ENCODE measurements around the gene DTNBP1. TPM values are rescaled to one million over a fixed set of nuclear protein-coding genes. Genes with fewer than 3 reads are reported as not detected.
A peak's percentile ranks its signal among the peaks of the same experiment; 100 is the strongest.
"Not testable (repeated sequence)": the region's sequence is repeated elsewhere in the genome, so short reads cannot be mapped to it uniquely, and the experiment has no call there.

The DTNBP1 gene
- total and polyA plus RNA-seq, 5 donors: 17.2 to 34.0 (median 24.9) TPM

DNA sequence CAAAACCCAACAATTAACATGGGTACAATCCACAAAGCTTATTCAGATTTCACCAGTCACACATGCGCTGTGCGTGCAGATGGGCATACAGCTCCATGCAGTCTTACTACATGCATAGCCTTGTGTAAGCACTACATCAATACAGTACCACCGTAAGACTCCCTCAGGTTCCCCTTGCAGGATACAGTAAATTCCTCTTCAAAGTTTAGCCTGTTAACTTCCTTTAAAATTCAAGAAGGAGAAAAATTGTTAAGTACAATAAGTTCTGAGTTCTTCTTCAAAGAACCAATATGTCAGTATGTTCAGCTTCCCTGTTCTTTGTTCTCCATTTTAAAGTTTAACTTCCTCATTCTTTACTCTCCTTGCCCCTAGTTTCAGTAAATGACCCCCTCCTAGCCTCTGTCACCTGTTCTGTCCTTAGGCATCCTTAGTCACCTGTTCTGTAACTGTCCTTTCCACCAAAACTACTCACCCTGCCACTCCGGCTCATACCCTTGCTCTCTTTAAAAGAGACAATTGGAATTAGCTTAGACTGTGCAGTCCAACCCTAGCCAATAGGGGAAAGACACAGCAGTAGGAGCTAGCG, 119.4 kb downstream of the DTNBP1 start:
- intact Hi-C loops (cut with DNase I); H3K4me3 ChIP-seq (ENCODE audit: low read length); H3K4me1 ChIP-seq (ENCODE audit: control insufficient read depth, insufficient read depth, low read length); H3K27ac ChIP-seq (ENCODE audit: low read length); H3K27me3 ChIP-seq (ENCODE audit: control insufficient read depth, insufficient read depth); DNase-seq; H3K9me3 ChIP-seq (ENCODE audit: control insufficient read depth, low read length); ATAC-seq: not testable (repeated sequence)
- WGBS: 95% methylated on average over 5 of the region's 5 CpGs

DNA sequence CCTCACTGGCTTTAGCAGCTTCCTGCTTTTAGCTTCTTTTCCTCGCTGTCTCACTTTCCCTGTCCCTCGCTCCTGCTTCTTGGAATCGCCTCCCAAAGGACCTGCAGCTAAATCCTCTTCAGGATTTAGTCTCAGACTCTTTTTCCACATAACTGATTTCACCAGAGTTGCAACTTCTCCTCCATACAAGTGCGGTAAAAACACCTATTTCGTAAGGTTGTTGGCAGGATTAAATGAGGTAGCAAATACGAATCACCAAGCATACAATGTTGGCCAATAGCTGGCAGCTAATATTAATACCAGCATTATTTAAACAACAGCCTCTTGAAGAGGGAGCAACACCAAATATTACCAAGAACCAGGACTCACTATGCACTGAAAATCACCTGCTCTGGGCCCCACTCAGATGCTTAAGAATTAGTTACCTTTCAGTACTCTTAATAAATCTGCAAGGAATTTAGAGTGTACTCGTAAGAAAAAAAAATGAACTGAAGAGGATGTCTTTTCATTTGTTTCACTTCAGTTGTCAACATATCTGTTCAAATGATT, 123.0 kb downstream of the DTNBP1 start:
- intact Hi-C loops (cut with DNase I): no loop called here
- H3K4me1 ChIP-seq (ENCODE audit: control insufficient read depth, insufficient read depth, low read length): peaks cover 3% of the 10 kb centered on the region

DNA sequence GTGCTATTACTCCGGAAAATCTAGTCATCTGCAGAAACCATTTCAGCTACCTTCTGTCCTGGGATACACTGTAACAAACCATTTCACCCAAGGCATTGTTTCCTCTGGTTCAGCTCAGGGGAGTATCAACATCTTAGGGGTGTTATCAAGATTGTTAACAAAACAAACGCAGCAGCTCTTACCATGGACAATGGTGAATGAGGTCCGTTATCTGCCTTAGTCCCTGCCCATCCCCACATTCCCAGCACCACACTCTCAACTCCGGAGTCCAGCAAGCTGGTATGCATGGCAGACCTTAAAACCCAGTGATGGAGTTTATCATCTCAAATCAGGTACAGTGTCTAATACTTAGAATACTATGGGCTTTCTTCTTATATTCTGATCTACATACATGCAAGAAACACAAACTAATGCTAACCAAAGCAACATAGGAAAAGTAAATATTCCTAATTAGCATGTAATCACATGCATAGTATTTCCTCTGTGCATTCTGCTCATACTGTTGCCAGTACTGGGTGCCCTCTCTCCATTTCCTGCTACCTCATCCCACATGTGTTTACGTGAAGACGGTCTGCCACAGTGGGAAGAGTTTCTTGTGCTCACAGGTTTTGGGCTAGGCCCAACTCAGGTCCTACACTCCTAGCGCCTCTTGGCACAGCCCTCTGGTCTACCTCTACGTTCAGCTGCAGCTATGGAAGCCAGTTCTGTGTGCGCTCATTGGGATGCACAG, 123.9 kb downstream of the DTNBP1 start:
- Histone ChIP-seq H3K27ac (ENCODE audit: low read length) (no peak overlapping the region), H3K9me3 (ENCODE audit: control insufficient read depth, low read length) (no peaks in the 10 kb centered on the region), H3K4me1 (ENCODE audit: control insufficient read depth, insufficient read depth, low read length) (peaks cover 3% of the 10 kb centered on the region), H3K4me3 (ENCODE audit: low read length) (no peak overlapping the region), H3K27me3 (ENCODE audit: control insufficient read depth, insufficient read depth) (no peaks in the 10 kb centered on the region)
- ATAC-seq: no peak
- no peak for DNase-seq
- 85% methylated on average over 9 of the region's 9 CpGs for WGBS
- intact Hi-C loops (cut with DNase I): no loop called here

More for the DNA sequence above, 123.0 kb downstream of the DTNBP1 start:
- DNase-seq (no peak), ATAC-seq (no peak)
- Histone ChIP-seq H3K9me3 (ENCODE audit: control insufficient read depth, low read length) (no peaks in the 10 kb centered on the region), H3K4me3 (ENCODE audit: low read length) (no peak overlapping the region), H3K27ac (ENCODE audit: low read length) (no peak overlapping the region), H3K27me3 (ENCODE audit: control insufficient read depth, insufficient read depth) (no peaks in the 10 kb centered on the region)
- 88% methylated on average over 7 of the region's 7 CpGs for WGBS

DNA sequence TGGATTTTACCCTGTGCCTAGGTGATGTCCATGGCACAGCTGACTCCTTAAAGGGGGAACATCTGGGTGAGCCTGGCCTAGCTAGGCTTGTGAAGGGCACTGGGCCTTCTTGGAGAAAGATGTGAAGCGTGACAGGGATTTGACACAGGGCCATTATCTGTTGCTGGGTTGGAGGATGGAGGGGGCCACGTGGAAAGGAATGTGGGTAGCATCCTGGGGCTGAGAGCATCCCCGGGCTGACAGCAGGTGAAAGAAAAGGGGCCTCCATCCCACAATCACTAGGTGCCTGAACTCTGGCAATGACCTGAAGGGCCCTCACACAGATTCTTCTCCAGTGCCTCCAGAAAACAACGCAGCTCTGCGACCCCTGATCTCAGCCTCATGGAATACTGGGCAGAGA, 124.7 kb downstream of the DTNBP1 start:
- WGBS: 90% methylated on average over 5 of the region's 5 CpGs
- H3K9me3 ChIP-seq (ENCODE audit: control insufficient read depth, low read length): no peaks in the 10 kb centered on the region
- H3K27ac ChIP-seq (ENCODE audit: low read length): no peak overlapping the region
- H3K27me3 ChIP-seq (ENCODE audit: control insufficient read depth, insufficient read depth): no peaks in the 10 kb centered on the region
- intact Hi-C loops (cut with DNase I): no loop called here
- H3K4me3 ChIP-seq (ENCODE audit: low read length): no peak overlapping the region
- H3K4me1 ChIP-seq (ENCODE audit: control insufficient read depth, insufficient read depth, low read length): peaks cover 3% of the 10 kb centered on the region
- ATAC-seq (no peak), DNase-seq (no peak)

DNA sequence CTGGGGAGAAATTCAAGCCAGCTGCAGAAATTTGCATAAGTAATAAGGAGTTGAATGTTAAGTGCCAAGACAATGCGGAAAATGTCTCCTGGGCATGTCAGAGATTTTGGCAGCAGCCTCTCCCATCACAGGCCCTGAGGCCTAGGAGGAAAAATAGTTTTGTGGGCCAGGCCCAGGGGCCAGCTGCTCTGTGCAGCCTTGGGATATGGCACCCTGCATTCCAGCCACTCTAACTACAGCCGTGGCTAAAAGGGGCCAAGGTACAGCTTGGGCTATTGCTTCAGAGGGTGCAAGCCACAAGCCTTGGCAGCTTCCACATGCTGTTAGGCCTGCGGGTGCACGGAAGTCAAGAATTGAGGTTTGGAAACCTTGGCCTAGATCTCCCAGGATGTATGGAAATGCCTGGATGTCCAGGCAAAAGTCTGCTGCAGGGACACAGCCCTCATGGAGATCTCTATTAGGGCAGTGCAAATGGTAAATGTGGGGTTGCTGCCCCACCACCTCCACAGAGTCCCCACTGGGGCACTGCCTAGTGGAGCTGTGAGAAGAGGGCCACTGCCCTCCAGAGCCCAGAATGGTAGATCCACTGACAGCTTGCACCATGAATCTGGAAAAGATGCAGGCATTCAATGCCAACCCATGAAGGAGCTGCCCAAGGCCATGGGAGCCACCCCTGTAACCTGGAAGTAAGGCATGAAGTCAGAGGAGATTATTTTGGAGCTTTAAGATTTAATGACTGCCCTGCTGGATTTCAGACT, 126.5 kb downstream of the DTNBP1 start:
- peak in 1 of 2 donors; percentile 30 for ATAC-seq
- H3K27me3 ChIP-seq (ENCODE audit: control insufficient read depth, insufficient read depth): no peaks in the 10 kb centered on the region
- WGBS: 66% methylated on average over 4 of the region's 4 CpGs
- H3K9me3 ChIP-seq (ENCODE audit: control insufficient read depth, low read length): no peaks in the 10 kb centered on the region
- DNase-seq: no peak
- no peak overlapping the region for H3K4me3 ChIP-seq (ENCODE audit: low read length)
- H3K4me1 ChIP-seq (ENCODE audit: control insufficient read depth, insufficient read depth, low read length): peaks cover 3% of the 10 kb centered on the region
- H3K27ac ChIP-seq (ENCODE audit: low read length): no peak overlapping the region
- intact Hi-C loops (cut with DNase I): no loop called here

DNA sequence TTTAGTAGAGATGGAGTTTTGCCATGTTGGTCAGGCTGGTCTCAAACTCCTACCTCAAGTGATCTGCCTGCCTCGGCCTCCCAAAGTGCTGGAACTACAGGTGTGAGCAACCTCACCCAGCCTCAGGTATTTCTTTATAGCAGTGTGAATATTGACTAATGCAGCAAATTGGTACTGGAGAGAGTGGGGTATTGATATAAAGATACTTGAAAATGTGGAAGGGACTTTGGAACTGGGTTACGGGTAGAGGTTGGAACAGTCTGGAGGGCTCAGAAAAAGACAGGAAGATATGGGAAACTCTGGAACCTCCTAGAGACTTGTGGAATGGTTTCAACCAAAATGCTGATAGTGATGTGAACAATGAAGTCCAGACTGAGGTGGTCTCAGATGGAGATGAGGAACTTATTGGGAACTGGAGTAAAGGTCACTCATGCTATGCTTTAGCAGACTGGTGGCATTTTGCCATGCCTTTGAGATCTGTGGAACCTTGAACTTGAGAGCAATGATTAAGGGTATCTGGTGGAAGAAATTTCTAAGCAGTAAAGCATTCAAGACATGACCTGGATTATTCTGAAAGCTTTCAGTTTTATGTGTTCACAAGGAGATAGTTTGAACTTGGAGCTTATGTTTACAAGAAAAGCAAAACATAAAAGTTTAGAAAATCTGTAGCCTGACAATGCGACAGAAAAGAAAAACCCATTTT, 127.2 kb downstream of the DTNBP1 start:
- no peak overlapping the region for H3K4me3 ChIP-seq (ENCODE audit: low read length)
- no peak for ATAC-seq
- intact Hi-C loops (cut with DNase I): no loop called here

DNA sequence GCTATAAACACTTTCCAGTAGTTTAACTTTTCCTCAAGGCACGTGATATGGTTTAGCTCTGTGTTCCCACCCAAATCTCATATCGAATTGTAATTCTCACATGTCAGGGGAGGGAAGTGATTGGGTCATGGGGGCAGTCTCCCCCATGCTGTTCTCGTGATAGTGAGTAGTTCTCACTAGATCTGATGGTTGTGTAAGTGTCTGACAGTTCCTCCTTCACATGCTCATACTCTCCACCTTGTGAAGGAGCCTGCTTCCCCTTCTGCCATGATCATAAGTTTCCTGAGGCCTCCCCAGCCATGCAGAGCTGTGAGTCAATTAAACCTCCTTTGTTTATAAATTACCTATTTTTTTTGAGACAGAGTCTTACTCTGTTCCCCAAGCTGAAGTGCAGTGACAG, 127.9 kb downstream of the DTNBP1 start:
- no peak overlapping the region for H3K27ac ChIP-seq (ENCODE audit: low read length)
- H3K4me1 ChIP-seq (ENCODE audit: control insufficient read depth, insufficient read depth, low read length): peaks cover 3% of the 10 kb centered on the region
- WGBS: 78% methylated on average over 3 of the region's 3 CpGs
- H3K4me3 ChIP-seq (ENCODE audit: low read length): no peak overlapping the region
- intact Hi-C loops (cut with DNase I): no loop called here
- H3K9me3 ChIP-seq (ENCODE audit: control insufficient read depth, low read length): no peaks in the 10 kb centered on the region
- ATAC-seq: no peak
- H3K27me3 ChIP-seq (ENCODE audit: control insufficient read depth, insufficient read depth): no peaks in the 10 kb centered on the region
- DNase-seq: no peak

More for the DNA sequence above, 127.2 kb downstream of the DTNBP1 start:
- no peak for DNase-seq
- H3K9me3 ChIP-seq (ENCODE audit: control insufficient read depth, low read length): no peaks in the 10 kb centered on the region
- H3K4me1 ChIP-seq (ENCODE audit: control insufficient read depth, insufficient read depth, low read length): peaks cover 3% of the 10 kb centered on the region
- no peaks in the 10 kb centered on the region for H3K27me3 ChIP-seq (ENCODE audit: control insufficient read depth, insufficient read depth)
- no peak overlapping the region for H3K27ac ChIP-seq (ENCODE audit: low read length)
- 87% methylated on average over 3 of the region's 3 CpGs for WGBS

DNA sequence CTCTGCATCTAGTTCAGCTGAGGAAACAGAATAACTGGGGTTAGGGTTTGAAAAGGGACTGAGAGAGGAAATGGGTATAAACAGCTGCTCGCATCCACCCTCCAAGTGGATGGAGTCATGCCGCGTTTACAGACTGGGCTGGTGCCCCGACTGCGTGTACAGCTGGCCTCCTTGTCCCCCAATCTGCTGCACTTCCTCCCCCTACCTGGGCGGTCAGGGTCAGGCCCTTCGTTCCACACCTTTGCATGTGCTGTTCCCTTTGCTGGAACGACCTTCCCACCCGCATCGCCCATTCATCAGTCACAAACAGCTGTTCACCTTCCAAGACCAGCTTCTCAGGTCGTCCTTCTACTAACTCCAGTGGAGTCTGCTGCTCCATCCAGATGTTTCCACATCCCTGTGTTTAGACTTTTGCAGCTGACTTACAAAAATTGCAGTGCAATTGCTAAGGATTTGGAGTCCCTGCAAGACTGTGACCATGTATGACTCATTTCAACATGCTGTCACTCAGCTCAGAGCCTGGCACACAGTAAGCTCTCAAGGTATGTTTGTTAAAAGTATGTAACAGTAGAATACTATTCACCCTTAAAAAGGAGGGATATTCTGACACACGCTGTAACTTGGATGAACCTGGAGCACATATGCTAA, 129.3 kb downstream of the DTNBP1 start:
- H3K4me1 ChIP-seq (ENCODE audit: control insufficient read depth, insufficient read depth, low read length): peaks cover 3% of the 10 kb centered on the region
- H3K4me3 ChIP-seq (ENCODE audit: low read length): no peak overlapping the region
- peak in 1 of 2 donors; percentile 14 for ATAC-seq
- intact Hi-C loops (cut with DNase I): no loop called here
- no peaks in the 10 kb centered on the region for H3K27me3 ChIP-seq (ENCODE audit: control insufficient read depth, insufficient read depth)
- H3K9me3 ChIP-seq (ENCODE audit: control insufficient read depth, low read length): no peaks in the 10 kb centered on the region
- 91% methylated on average over 12 of the region's 12 CpGs for WGBS
- no peak for DNase-seq
- H3K27ac ChIP-seq (ENCODE audit: low read length): no peak overlapping the region

DNA sequence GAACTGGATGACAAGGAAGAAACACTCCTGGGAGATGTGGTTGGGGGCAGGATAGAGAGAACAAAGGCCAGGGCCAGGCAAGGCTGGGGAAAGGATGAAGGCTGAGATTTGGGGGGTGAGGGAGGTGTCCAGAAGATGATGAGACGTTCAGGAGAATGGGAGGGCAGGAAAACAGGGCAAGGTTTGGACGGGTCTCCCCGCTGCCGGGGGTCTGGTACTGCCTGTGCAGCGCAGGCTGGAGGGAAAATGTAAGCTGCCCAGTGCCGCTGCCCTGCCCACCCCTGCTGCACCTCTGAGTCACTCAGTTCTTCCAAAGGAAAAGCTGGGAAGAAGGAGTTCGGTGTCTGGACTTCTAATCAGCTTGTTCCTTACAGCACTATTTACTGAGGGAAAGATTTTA, 130.9 kb downstream of the DTNBP1 start:
- H3K4me1 ChIP-seq (ENCODE audit: control insufficient read depth, insufficient read depth, low read length): peaks cover 3% of the 10 kb centered on the region
- WGBS: 91% methylated on average over 7 of the region's 7 CpGs
- ATAC-seq (no peak), DNase-seq (no peak)
- H3K27ac ChIP-seq (ENCODE audit: low read length): no peak overlapping the region
- no peak overlapping the region for H3K4me3 ChIP-seq (ENCODE audit: low read length)
- no peaks in the 10 kb centered on the region for H3K27me3 ChIP-seq (ENCODE audit: control insufficient read depth, insufficient read depth)
- H3K9me3 ChIP-seq (ENCODE audit: control insufficient read depth, low read length): no peaks in the 10 kb centered on the region
- intact Hi-C loops (cut with DNase I): no loop called here

DNA sequence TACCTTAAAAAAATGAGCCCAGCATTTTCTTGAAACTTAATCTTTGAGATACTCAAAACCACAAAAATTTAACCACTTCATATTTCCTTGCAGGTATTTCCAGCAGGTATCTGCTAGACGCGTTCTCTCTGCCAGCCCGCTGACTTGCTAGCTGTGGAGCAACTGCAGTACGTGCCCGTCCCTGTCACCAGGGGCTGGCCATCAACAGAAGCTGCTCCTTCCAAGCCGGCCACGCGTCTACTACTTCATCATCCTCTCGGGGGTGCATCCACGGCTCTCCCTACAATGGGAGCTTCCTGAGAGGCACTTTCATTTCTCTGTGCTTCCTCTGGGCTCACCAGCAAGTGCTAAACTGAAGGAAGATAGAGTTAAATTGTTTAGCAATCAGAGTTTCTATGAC, 132.4 kb downstream of the DTNBP1 start:
- Histone ChIP-seq H3K27me3 (ENCODE audit: control insufficient read depth, insufficient read depth) (no peaks in the 10 kb centered on the region), H3K4me3 (ENCODE audit: low read length) (no peak overlapping the region), H3K9me3 (ENCODE audit: control insufficient read depth, low read length) (no peaks in the 10 kb centered on the region), H3K27ac (ENCODE audit: low read length) (no peak overlapping the region), H3K4me1 (ENCODE audit: control insufficient read depth, insufficient read depth, low read length) (no peaks in the 10 kb centered on the region)
- intact Hi-C loops (cut with DNase I): no loop called here
- ATAC-seq (no peak), DNase-seq (no peak)
- WGBS: 83% methylated on average over 10 of the region's 10 CpGs
